Measurements from ENCODE around the gene RASSF3.

DNA sequence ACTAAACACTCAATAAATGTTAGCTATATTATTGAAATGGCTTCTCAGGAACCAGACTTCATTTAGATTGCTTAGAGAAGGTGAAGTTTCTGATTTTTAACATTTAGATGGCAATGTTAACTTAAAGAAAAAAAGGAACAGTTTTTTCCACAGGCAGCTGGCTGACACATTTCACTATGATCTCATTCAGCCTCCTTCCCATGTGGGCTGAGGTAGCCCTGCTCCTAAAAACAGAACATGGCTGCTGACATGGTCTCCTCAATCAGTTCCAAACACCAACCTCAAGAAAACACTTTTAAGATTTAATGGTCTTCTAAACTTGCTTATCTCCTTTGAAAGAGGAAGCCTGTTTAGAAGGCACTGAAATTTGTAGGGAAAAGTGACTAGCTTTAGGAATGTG is 125.1 kb downstream of the RASSF3 start:
- TF ChIP-seq, protein P1, sequence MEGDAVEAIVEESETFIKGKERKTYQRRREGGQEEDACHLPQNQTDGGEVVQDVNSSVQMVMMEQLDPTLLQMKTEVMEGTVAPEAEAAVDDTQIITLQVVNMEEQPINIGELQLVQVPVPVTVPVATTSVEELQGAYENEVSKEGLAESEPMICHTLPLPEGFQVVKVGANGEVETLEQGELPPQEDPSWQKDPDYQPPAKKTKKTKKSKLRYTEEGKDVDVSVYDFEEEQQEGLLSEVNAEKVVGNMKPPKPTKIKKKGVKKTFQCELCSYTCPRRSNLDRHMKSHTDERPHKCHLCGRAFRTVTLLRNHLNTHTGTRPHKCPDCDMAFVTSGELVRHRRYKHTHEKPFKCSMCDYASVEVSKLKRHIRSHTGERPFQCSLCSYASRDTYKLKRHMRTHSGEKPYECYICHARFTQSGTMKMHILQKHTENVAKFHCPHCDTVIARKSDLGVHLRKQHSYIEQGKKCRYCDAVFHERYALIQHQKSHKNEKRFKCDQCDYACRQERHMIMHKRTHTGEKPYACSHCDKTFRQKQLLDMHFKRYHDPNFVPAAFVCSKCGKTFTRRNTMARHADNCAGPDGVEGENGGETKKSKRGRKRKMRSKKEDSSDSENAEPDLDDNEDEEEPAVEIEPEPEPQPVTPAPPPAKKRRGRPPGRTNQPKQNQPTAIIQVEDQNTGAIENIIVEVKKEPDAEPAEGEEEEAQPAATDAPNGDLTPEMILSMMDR (IDR thresholded peaks at IDR 0.05) = no peak
- TF ChIP-seq POLR2A (IDR thresholded peaks at IDR 0.05) = no peak
